HG03565 (cell line): ENCODE data around the gene ELL2.

Experiments used
- ATAC-seq: cut with Tn5 transposase; IDR thresholded peaks from one replicate; pipeline ENCODE4 v1.9.1; 2021; ENCODE audit warnings: mild to moderate bottlenecking, moderate library complexity; ENCODE audit not compliant: unreplicated experiment

The ELL2 gene

GRCh38 chr5:95884017-95884325 is 77.7 kb downstream of the ELL2 start:
- ATAC-seq, result peak; percentile 47

GRCh38 chr5:95883185-95884016 is 78.2 kb downstream of the ELL2 start:
- ATAC-seq, result peak; percentile 55

- ATAC-seq, result no peak
Observed at GRCh38 chr5:95881833-95882232, 79.8 kb downstream of the ELL2 start.

GRCh38 chr5:95880081-95880926 is 81.3 kb downstream of the ELL2 start:
- no peak for ATAC-seq

- no peak for ATAC-seq
Observed at GRCh38 chr5:95879661-95880060, 82.0 kb downstream of the ELL2 start.

- no peak for ATAC-seq
Observed at GRCh38 chr5:95878417-95879323, 83.0 kb downstream of the ELL2 start.

GRCh38 chr5:95876782-95877181 is 84.9 kb downstream of the ELL2 start:
- no peak for ATAC-seq

- no peak for ATAC-seq
Observed at GRCh38 chr5:95874246-95874645, 87.4 kb downstream of the ELL2 start.

- no peak for ATAC-seq
Observed at GRCh38 chr5:95873351-95873750, 88.3 kb downstream of the ELL2 start.

- ATAC-seq, result no peak
Observed at GRCh38 chr5:95872346-95873268, 89.0 kb downstream of the ELL2 start.

GRCh38 chr5:95871146-95871806 is 90.4 kb downstream of the ELL2 start:
- ATAC-seq, result no peak

- peak; percentile 58 for ATAC-seq
Observed at GRCh38 chr5:95870105-95870672, 91.5 kb downstream of the ELL2 start.

GRCh38 chr5:95869173-95869855 is 92.3 kb downstream of the ELL2 start:
- ATAC-seq, result peak; percentile 44

GRCh38 chr5:95868136-95868535 is 93.5 kb downstream of the ELL2 start:
- ATAC-seq, result no peak

- ATAC-seq, result no peak
Observed at GRCh38 chr5:95866435-95867040, 95.1 kb downstream of the ELL2 start.

- no peak for ATAC-seq
Observed at GRCh38 chr5:95864944-95865504, 96.6 kb downstream of the ELL2 start.

- no peak for ATAC-seq
Observed at GRCh38 chr5:95864456-95864855, 97.2 kb downstream of the ELL2 start.

- ATAC-seq, result no peak
Observed at GRCh38 chr5:95863383-95863757, 98.3 kb downstream of the ELL2 start.
